Measurements from ENCODE around the gene GSTK1. TPM values are rescaled to one million over a fixed set of nuclear protein-coding genes. Genes with fewer than 3 reads are reported as not detected.
A peak's percentile ranks its signal among the peaks of the same experiment; 100 is the strongest.
"Not testable (repeated sequence)": the region's sequence is repeated elsewhere in the genome, so short reads cannot be mapped to it uniquely, and the experiment has no call there.

The GSTK1 gene
- polyA plus RNA-seq, 1 donor from 2014 or later: 12.8 TPM

- H3K36me3 ChIP-seq (ENCODE audit: insufficient read depth, low read length): no peaks in the 10 kb centered on the region
- H2AFZ ChIP-seq (ENCODE audit: low read depth, low read length): no peak overlapping the region
- no peaks in the 10 kb centered on the region for H3K9me2 ChIP-seq (ENCODE audit: insufficient read depth, low read length)
- no peaks in the 10 kb centered on the region for H3F3A ChIP-seq (ENCODE audit: insufficient read depth, low read length, poor library complexity, severe bottlenecking)
- no peaks in the 10 kb centered on the region for H4K20me1 ChIP-seq (ENCODE audit: insufficient read depth)
- H3K4me2 ChIP-seq (ENCODE audit: low read length): no peak overlapping the region
- H3K9me3 ChIP-seq (ENCODE audit: low read length): no peaks in the 10 kb centered on the region
- no peak overlapping the region for H3K27ac ChIP-seq (ENCODE audit: low read length)
- TF ChIP-seq EZH2 (IDR thresholded peaks at IDR 0.05; ENCODE audit: borderline replicate concordance, insufficient read depth, low read length, poor library complexity, severe bottlenecking) (no peak), POLR2AphosphoS5 (IDR thresholded peaks at IDR 0.05) (no peak), TAF1 (IDR thresholded peaks at IDR 0.05; ENCODE audit: low read depth) (no peak), SMC3 (conservative IDR thresholded peaks at IDR 0.05; ENCODE audit: poor library complexity) (no peak), MXI1 (conservative IDR thresholded peaks at IDR 0.05; ENCODE audit: poor library complexity, severe bottlenecking) (no peak), EP300 (conservative IDR thresholded peaks at IDR 0.05; ENCODE audit: poor library complexity, severe bottlenecking) (no peak), RAD21 (conservative IDR thresholded peaks at IDR 0.05) (no peak)
- TF ChIP-seq, protein P1, sequence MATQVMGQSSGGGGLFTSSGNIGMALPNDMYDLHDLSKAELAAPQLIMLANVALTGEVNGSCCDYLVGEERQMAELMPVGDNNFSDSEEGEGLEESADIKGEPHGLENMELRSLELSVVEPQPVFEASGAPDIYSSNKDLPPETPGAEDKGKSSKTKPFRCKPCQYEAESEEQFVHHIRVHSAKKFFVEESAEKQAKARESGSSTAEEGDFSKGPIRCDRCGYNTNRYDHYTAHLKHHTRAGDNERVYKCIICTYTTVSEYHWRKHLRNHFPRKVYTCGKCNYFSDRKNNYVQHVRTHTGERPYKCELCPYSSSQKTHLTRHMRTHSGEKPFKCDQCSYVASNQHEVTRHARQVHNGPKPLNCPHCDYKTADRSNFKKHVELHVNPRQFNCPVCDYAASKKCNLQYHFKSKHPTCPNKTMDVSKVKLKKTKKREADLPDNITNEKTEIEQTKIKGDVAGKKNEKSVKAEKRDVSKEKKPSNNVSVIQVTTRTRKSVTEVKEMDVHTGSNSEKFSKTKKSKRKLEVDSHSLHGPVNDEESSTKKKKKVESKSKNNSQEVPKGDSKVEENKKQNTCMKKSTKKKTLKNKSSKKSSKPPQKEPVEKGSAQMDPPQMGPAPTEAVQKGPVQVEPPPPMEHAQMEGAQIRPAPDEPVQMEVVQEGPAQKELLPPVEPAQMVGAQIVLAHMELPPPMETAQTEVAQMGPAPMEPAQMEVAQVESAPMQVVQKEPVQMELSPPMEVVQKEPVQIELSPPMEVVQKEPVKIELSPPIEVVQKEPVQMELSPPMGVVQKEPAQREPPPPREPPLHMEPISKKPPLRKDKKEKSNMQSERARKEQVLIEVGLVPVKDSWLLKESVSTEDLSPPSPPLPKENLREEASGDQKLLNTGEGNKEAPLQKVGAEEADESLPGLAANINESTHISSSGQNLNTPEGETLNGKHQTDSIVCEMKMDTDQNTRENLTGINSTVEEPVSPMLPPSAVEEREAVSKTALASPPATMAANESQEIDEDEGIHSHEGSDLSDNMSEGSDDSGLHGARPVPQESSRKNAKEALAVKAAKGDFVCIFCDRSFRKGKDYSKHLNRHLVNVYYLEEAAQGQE (IDR thresholded peaks at IDR 0.05; ENCODE audit: borderline replicate concordance): no peak
- TF ChIP-seq, protein P2, sequence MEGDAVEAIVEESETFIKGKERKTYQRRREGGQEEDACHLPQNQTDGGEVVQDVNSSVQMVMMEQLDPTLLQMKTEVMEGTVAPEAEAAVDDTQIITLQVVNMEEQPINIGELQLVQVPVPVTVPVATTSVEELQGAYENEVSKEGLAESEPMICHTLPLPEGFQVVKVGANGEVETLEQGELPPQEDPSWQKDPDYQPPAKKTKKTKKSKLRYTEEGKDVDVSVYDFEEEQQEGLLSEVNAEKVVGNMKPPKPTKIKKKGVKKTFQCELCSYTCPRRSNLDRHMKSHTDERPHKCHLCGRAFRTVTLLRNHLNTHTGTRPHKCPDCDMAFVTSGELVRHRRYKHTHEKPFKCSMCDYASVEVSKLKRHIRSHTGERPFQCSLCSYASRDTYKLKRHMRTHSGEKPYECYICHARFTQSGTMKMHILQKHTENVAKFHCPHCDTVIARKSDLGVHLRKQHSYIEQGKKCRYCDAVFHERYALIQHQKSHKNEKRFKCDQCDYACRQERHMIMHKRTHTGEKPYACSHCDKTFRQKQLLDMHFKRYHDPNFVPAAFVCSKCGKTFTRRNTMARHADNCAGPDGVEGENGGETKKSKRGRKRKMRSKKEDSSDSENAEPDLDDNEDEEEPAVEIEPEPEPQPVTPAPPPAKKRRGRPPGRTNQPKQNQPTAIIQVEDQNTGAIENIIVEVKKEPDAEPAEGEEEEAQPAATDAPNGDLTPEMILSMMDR (IDR thresholded peaks at IDR 0.05; ENCODE audit: poor library complexity, severe bottlenecking): no peak
- H3K27me3 ChIP-seq (ENCODE audit: insufficient read depth, low read depth, low read length): no peaks in the 10 kb centered on the region
- no peak overlapping the region for H3K9ac ChIP-seq (ENCODE audit: low read length)
- no peaks in the 10 kb centered on the region for H3K79me2 ChIP-seq (replicated peaks; ENCODE audit: insufficient read depth, low read length)
- H3K4me3 ChIP-seq (ENCODE audit: low read length): no peak overlapping the region
Measured at GRCh38 chr7:143259765-143260164, 3.5 kb upstream of the GSTK1 start.

- Histone ChIP-seq H2AFZ (ENCODE audit: low read depth, low read length) (no peak overlapping the region), H3K9me2 (ENCODE audit: insufficient read depth, low read length) (no peaks in the 10 kb centered on the region), H3K36me3 (ENCODE audit: insufficient read depth, low read length) (no peaks in the 10 kb centered on the region), H3K27ac (ENCODE audit: low read length) (no peak overlapping the region), H3K79me2 (replicated peaks; ENCODE audit: insufficient read depth, low read length) (no peaks in the 10 kb centered on the region), H3K4me3 (ENCODE audit: low read length) (no peak overlapping the region), H3K4me2 (ENCODE audit: low read length) (no peak overlapping the region), H4K20me1 (ENCODE audit: insufficient read depth) (no peaks in the 10 kb centered on the region), H3K9ac (ENCODE audit: low read length) (no peak overlapping the region), H3K27me3 (ENCODE audit: insufficient read depth, low read depth, low read length) (no peaks in the 10 kb centered on the region), H3K9me3 (ENCODE audit: low read length) (no peaks in the 10 kb centered on the region), H3F3A (ENCODE audit: insufficient read depth, low read length, poor library complexity, severe bottlenecking) (no peaks in the 10 kb centered on the region)
- TF ChIP-seq, protein P2 (IDR thresholded peaks at IDR 0.05; ENCODE audit: poor library complexity, severe bottlenecking): no peak
- TF ChIP-seq SMC3 (conservative IDR thresholded peaks at IDR 0.05; ENCODE audit: poor library complexity): no peak
Measured at GRCh38 chr7:143261901-143262300, 1.3 kb upstream of the GSTK1 start.

DNA sequence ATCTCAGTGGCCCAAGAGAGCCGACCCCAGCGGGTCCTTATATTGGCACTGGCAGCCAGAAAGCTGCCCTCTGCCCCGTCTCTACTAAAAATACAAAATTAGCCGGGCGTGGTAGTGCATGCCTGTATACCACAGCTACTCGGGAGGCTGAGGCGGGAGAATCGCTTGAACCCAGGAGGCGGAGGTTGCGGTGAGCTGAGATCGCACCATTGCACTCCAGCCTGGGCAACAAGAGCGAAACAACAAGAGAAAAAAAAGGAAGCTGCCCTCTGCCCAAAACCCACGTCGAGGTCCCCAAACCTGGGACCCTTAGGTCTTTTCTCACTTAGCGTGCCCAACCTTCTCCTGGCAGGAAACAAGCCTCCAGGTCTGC lies 941 bp downstream of the GSTK1 start:
- H3K36me3 ChIP-seq (ENCODE audit: insufficient read depth, low read length); H3K27me3 ChIP-seq (ENCODE audit: insufficient read depth, low read depth, low read length); H3K9ac ChIP-seq (ENCODE audit: low read length); H3K79me2 ChIP-seq (replicated peaks; ENCODE audit: insufficient read depth, low read length); H3K4me2 ChIP-seq (ENCODE audit: low read length); H4K20me1 ChIP-seq (ENCODE audit: insufficient read depth); H3K27ac ChIP-seq (ENCODE audit: low read length); H3K9me3 ChIP-seq (ENCODE audit: low read length); H3F3A ChIP-seq (ENCODE audit: insufficient read depth, low read length, poor library complexity, severe bottlenecking); H3K9me2 ChIP-seq (ENCODE audit: insufficient read depth, low read length); H2AFZ ChIP-seq (ENCODE audit: low read depth, low read length): not testable (repeated sequence)
- H3K4me3 ChIP-seq (ENCODE audit: low read length): peak overlapping the region; percentile 70

All from neural cell (in vitro differentiated cells).